ENCODE data around the gene RAB40C.

DNA sequence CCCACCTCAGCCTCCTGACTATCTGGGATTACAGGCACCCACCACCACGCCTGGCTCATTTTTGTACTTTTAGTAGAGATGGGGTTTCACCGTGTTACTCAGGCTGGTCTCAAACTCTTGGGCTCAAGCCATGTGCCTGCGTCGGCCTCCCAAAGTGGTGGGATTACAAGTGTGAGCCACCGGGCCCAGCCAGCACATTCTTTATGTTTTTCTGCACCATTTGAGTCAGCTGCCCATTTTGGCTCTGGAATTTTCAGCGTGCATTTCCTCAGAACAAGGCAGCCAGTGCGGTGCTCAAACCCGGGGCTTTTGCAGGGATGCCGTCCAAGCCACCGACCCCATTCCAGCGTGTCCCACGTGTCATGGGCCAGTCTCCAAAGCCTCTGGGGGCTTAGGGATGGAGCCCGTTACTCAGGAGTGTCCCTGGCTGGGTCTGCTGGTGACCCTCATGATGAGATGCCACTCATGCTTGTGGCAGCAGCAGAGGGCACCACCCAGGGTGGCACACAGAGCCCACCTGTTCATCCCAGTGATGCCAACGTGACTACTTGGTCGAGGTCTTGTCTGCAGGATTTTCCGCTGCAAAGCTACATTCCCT lies 3.7 kb upstream of the RAB40C start:
- TF ChIP-seq ZNF121 (CRISPR knock-in tag; IDR thresholded peaks at IDR 0.05) (no peak), SP1 (CRISPR knock-in tag; conservative IDR thresholded peaks at IDR 0.05) (no peak), ZNF138 (CRISPR knock-in tag; conservative IDR thresholded peaks at IDR 0.05) (no peak), NR3C1 (CRISPR knock-in tag; conservative IDR thresholded peaks at IDR 0.05; ENCODE audit: low read depth) (no peak), NR2C2 (CRISPR knock-in tag; IDR thresholded peaks at IDR 0.05) (no peak), ELF4 (CRISPR knock-in tag; IDR thresholded peaks at IDR 0.05; ENCODE audit: low read depth) (no peak), TCF7 (CRISPR knock-in tag; IDR thresholded peaks at IDR 0.05; ENCODE audit: low read depth) (no peak), MYBL2 (CRISPR knock-in tag; IDR thresholded peaks at IDR 0.05) (no peak), MAX (CRISPR knock-in tag; IDR thresholded peaks at IDR 0.05) (no peak), ATF1 (CRISPR knock-in tag; IDR thresholded peaks at IDR 0.05) (no peak), KAT7 (CRISPR knock-in tag; IDR thresholded peaks at IDR 0.05; ENCODE audit: borderline replicate concordance) (no peak)
- TF ChIP-seq, protein P1, sequence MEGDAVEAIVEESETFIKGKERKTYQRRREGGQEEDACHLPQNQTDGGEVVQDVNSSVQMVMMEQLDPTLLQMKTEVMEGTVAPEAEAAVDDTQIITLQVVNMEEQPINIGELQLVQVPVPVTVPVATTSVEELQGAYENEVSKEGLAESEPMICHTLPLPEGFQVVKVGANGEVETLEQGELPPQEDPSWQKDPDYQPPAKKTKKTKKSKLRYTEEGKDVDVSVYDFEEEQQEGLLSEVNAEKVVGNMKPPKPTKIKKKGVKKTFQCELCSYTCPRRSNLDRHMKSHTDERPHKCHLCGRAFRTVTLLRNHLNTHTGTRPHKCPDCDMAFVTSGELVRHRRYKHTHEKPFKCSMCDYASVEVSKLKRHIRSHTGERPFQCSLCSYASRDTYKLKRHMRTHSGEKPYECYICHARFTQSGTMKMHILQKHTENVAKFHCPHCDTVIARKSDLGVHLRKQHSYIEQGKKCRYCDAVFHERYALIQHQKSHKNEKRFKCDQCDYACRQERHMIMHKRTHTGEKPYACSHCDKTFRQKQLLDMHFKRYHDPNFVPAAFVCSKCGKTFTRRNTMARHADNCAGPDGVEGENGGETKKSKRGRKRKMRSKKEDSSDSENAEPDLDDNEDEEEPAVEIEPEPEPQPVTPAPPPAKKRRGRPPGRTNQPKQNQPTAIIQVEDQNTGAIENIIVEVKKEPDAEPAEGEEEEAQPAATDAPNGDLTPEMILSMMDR (IDR thresholded peaks at IDR 0.05), result no peak
- TF ChIP-seq, protein P2, sequence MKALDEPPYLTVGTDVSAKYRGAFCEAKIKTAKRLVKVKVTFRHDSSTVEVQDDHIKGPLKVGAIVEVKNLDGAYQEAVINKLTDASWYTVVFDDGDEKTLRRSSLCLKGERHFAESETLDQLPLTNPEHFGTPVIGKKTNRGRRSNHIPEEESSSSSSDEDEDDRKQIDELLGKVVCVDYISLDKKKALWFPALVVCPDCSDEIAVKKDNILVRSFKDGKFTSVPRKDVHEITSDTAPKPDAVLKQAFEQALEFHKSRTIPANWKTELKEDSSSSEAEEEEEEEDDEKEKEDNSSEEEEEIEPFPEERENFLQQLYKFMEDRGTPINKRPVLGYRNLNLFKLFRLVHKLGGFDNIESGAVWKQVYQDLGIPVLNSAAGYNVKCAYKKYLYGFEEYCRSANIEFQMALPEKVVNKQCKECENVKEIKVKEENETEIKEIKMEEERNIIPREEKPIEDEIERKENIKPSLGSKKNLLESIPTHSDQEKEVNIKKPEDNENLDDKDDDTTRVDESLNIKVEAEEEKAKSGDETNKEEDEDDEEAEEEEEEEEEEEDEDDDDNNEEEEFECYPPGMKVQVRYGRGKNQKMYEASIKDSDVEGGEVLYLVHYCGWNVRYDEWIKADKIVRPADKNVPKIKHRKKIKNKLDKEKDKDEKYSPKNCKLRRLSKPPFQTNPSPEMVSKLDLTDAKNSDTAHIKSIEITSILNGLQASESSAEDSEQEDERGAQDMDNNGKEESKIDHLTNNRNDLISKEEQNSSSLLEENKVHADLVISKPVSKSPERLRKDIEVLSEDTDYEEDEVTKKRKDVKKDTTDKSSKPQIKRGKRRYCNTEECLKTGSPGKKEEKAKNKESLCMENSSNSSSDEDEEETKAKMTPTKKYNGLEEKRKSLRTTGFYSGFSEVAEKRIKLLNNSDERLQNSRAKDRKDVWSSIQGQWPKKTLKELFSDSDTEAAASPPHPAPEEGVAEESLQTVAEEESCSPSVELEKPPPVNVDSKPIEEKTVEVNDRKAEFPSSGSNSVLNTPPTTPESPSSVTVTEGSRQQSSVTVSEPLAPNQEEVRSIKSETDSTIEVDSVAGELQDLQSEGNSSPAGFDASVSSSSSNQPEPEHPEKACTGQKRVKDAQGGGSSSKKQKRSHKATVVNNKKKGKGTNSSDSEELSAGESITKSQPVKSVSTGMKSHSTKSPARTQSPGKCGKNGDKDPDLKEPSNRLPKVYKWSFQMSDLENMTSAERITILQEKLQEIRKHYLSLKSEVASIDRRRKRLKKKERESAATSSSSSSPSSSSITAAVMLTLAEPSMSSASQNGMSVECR (CRISPR knock-in tag; IDR thresholded peaks at IDR 0.05; ENCODE audit: borderline replicate concordance), result no peak

Measured in WTC11 (cell line).